GM12872 (cell line): Measurements from ENCODE around the gene SLC36A1.

ENCODE experiments used
- CTCF ChIP-seq: IDR thresholded peaks from 3 replicates; pipeline ENCODE4 v1.5.1; 2011; ENCODE audit warnings: low read depth, mild to moderate bottlenecking, low read length, moderate library complexity; ENCODE audit not compliant: insufficient read depth

Gene SLC36A1

GRCh38 chr5:151504006-151504405 lies 56.6 kb downstream of the SLC36A1 start:
- no peak for TF ChIP-seq CTCF

- no peak for TF ChIP-seq CTCF
Observed at GRCh38 chr5:151509231-151509630, 61.8 kb downstream of the SLC36A1 start.

GRCh38 chr5:151509836-151510235 lies 62.4 kb downstream of the SLC36A1 start:
- no peak for TF ChIP-seq CTCF

GRCh38 chr5:151517122-151517920 lies 69.9 kb downstream of the SLC36A1 start:
- no peak for TF ChIP-seq CTCF

GRCh38 chr5:151520294-151520693 lies 72.9 kb downstream of the SLC36A1 start:
- no peak for TF ChIP-seq CTCF

- TF ChIP-seq CTCF = no peak
Observed at GRCh38 chr5:151522226-151522625, 74.8 kb downstream of the SLC36A1 start.

GRCh38 chr5:151523335-151523734 lies 75.9 kb downstream of the SLC36A1 start:
- peak; percentile 75 for TF ChIP-seq CTCF
